ENCODE measurements around the gene SLC25A33.

GRCh38 chr1:9593492-9594465 is 54.5 kb downstream of the SLC25A33 start:
- TF ChIP-seq, protein P1, sequence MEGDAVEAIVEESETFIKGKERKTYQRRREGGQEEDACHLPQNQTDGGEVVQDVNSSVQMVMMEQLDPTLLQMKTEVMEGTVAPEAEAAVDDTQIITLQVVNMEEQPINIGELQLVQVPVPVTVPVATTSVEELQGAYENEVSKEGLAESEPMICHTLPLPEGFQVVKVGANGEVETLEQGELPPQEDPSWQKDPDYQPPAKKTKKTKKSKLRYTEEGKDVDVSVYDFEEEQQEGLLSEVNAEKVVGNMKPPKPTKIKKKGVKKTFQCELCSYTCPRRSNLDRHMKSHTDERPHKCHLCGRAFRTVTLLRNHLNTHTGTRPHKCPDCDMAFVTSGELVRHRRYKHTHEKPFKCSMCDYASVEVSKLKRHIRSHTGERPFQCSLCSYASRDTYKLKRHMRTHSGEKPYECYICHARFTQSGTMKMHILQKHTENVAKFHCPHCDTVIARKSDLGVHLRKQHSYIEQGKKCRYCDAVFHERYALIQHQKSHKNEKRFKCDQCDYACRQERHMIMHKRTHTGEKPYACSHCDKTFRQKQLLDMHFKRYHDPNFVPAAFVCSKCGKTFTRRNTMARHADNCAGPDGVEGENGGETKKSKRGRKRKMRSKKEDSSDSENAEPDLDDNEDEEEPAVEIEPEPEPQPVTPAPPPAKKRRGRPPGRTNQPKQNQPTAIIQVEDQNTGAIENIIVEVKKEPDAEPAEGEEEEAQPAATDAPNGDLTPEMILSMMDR (IDR thresholded peaks at IDR 0.05), result peak in 2 of 6 experiments; percentile 5 to 24
- TF ChIP-seq POLR2AphosphoS5 (IDR thresholded peaks at IDR 0.05), result no peak
